GM04503 (cell line): ENCODE data around the gene PLA2G15.

Experiments used
- DNase-seq: peaks from one replicate; pipeline ENCODE4 v3.0.0-alpha.2; 2012; ENCODE audit warnings: low read depth

PLA2G15 gene

GRCh38 chr16:68233085-68233834 is 11.9 kb upstream of the PLA2G15 start:
- no peak for DNase-seq

GRCh38 chr16:68233835-68234187 is 11.4 kb upstream of the PLA2G15 start:
- no peak for DNase-seq

- DNase-seq = no peak
These were observed 10.7 kb upstream of the PLA2G15 start for GRCh38 chr16:68234188-68235107.

GRCh38 chr16:68235108-68235886 is 9.9 kb upstream of the PLA2G15 start:
- DNase-seq = no peak

GRCh38 chr16:68235887-68236136 is 9.4 kb upstream of the PLA2G15 start, which contains the start of gene ESRP2:
Gene ESRP2 (minus strand): TSS chr16:68236127. CDS start chr16:68236045, 82 bp downstream.
- DNase-seq = no peak

- no peak for DNase-seq
These were observed 8.9 kb upstream of the PLA2G15 start for GRCh38 chr16:68236137-68236825.

- DNase-seq = no peak
These were observed 8.3 kb upstream of the PLA2G15 start for GRCh38 chr16:68236826-68237242.

GRCh38 chr16:68237243-68238028 is 7.7 kb upstream of the PLA2G15 start:
- DNase-seq = peak; percentile 84

GRCh38 chr16:68238029-68238345 is 7.2 kb upstream of the PLA2G15 start:
- no peak for DNase-seq

GRCh38 chr16:68242085-68242484 is 3.1 kb upstream of the PLA2G15 start:
- DNase-seq = no peak

GRCh38 chr16:68242926-68243858 is 2.0 kb upstream of the PLA2G15 start:
- no peak for DNase-seq

GRCh38 chr16:68244481-68244902 is 681 bp upstream of the PLA2G15 start:
- no peak for DNase-seq

GRCh38 chr16:68246121-68246520 is 948 bp downstream of the PLA2G15 start:
- no peak for DNase-seq

- no peak for DNase-seq
These were observed 1.5 kb downstream of the PLA2G15 start for GRCh38 chr16:68246666-68247065.

GRCh38 chr16:68247400-68247799 is 2.2 kb downstream of the PLA2G15 start:
- no peak for DNase-seq

- DNase-seq = no peak
These were observed 2.8 kb downstream of the PLA2G15 start for GRCh38 chr16:68247932-68248331.

- no peak for DNase-seq
These were observed 4.2 kb downstream of the PLA2G15 start for GRCh38 chr16:68249371-68249770.

GRCh38 chr16:68250951-68251350 is 5.8 kb downstream of the PLA2G15 start:
- no peak for DNase-seq

GRCh38 chr16:68251832-68252231 is 6.7 kb downstream of the PLA2G15 start:
- DNase-seq = no peak

GRCh38 chr16:68252383-68252782 is 7.2 kb downstream of the PLA2G15 start:
- DNase-seq = no peak
